K562 (cell line): Measurements from ENCODE around the gene EPHA4. TPM values are rescaled to one million over a fixed set of nuclear protein-coding genes. Genes with fewer than 3 reads are reported as not detected.

Experiments
- ATAC-seq: fragments of 200-7000 bp; cut with Tn5 transposase; 3 replicates; pipeline ENCODE4 v1.9.1; 2020; ENCODE audit warnings: moderate library complexity
- BruUV-seq: library from RNA; stranded (reverse); fragments of 400-500 nt; replicated peaks from 2 replicates; lab custom pipeline; 2021; lab: Mats Ljungman, UMichigan
- CTCF ChIA-PET: fragments of 300-600 bp; formaldehyde crosslinking; extraction: SDS; loops from one replicate; lab custom pipeline; 2021; ENCODE audit warnings: low intra/inter-chr PET ratio; lab: Yijun Ruan, JAX
- POLR2A ChIA-PET: fragments of 300-600, 350-650 bp; sonication (Branson Sonifier 250); formaldehyde crosslinking; extraction: SDS; loops from one replicate; lab custom pipeline; 2021; ENCODE audit warnings: antibody characterized with exemption, inconsistent platforms; lab: Yijun Ruan, JAX
- DNase-seq, 4 experiments: peaks; one replicate each; pipeline versions ENCODE4 v3.0.0 to v3.0.0-alpha.2; 2011 to 2018; ENCODE audit warnings: low spot score in 3 of 4, mixed read lengths in 3 of 4; ENCODE audit errors: extremely low read depth in 1 of 4
- FAIRE-seq: peaks from 2 replicates; lab custom pipeline; 2011; peaks lifted over from hg19 to GRCh38; lab: Jason Lieb, UNC
- H2AFZ ChIP-seq: 2 replicates; pipeline ENCODE4 v1.6.0; 2011; ENCODE audit warnings: low read depth, low read length, control low read depth, inconsistent platforms
- H3K27ac ChIP-seq: fragments of 200-600 bp; 3 replicates; pipeline ENCODE4 v1.8.0; 2011; ENCODE audit warnings: low read depth, mild to moderate bottlenecking, control low read depth, inconsistent platforms, low read length, moderate library complexity, mixed read lengths; ENCODE audit errors: extremely low read depth
- H3K27me3 ChIP-seq, 2 experiments: fragments of 300-600 bp in 1 of 2; 2 replicates in 1 of 2; 3 replicates in 1 of 2; pipeline versions ENCODE4 v1.6.0 to v1.8.0; 2011; ENCODE audit warnings: inconsistent platforms in 2 of 2, low read length in 2 of 2, mild to moderate bottlenecking in 1 of 2, mixed read lengths in 1 of 2, moderate library complexity in 1 of 2; ENCODE audit not compliant: control insufficient read depth in 2 of 2, insufficient read depth in 2 of 2
- H3K36me3 ChIP-seq: fragments of 300-600 bp; 3 replicates; pipeline ENCODE4 v1.8.0; 2011; ENCODE audit warnings: mild to moderate bottlenecking, low read length, inconsistent platforms; ENCODE audit not compliant: control insufficient read depth, insufficient read depth
- H3K4me1 ChIP-seq, 2 experiments: fragments of 200-600 bp in 1 of 2; replicated peaks in 1 of 2; 2 replicates in 1 of 2; 3 replicates in 1 of 2; pipeline versions ENCODE4 v1.5.1 to v1.8.0; 2011; ENCODE audit warnings: inconsistent platforms in 2 of 2, low read length in 2 of 2, mild to moderate bottlenecking in 1 of 2, mixed read lengths in 1 of 2, moderate library complexity in 1 of 2; ENCODE audit not compliant: control insufficient read depth in 2 of 2, insufficient read depth in 2 of 2
- H3K4me2 ChIP-seq: 2 replicates; pipeline ENCODE4 v1.6.1; 2011; ENCODE audit warnings: low read length, control low read depth, inconsistent platforms, mixed read lengths; ENCODE audit not compliant: insufficient read depth
- H3K4me3 ChIP-seq: fragments of 200-600 bp; sonication (generic), shearing (Covaris generic); 2 replicates; pipeline ENCODE4 v1.5.1; 2016; ENCODE audit warnings: control low read depth, inconsistent platforms
- H3K79me2 ChIP-seq: fragments of 200-600 bp; 3 replicates; pipeline ENCODE4 v1.8.0; 2011; ENCODE audit warnings: low read length, inconsistent platforms; ENCODE audit not compliant: control insufficient read depth, insufficient read depth
- H3K9ac ChIP-seq, 2 experiments: 2 replicates each; pipeline versions ENCODE4 v1.6.0 to v1.6.1; 2011; ENCODE audit warnings: low read depth in 2 of 2, low read length in 2 of 2, control low read depth in 1 of 2, inconsistent platforms in 1 of 2, mild to moderate bottlenecking in 1 of 2, mixed read lengths in 1 of 2; ENCODE audit not compliant: insufficient read depth in 1 of 2
- H3K9me1 ChIP-seq: one replicate; pipeline ENCODE4 v1.6.0; 2011; ENCODE audit warnings: inconsistent platforms, mild to moderate bottlenecking, low read length, moderate library complexity; ENCODE audit not compliant: control insufficient read depth, insufficient read depth
- H3K9me3 ChIP-seq: replicated peaks from 2 replicates; pipeline ENCODE4 v1.5.1; 2011; ENCODE audit warnings: low read depth, low read length, inconsistent platforms; ENCODE audit not compliant: control insufficient read depth, insufficient read depth
- H4K20me1 ChIP-seq: replicated peaks from 2 replicates; pipeline ENCODE4 v1.6.1; 2011; ENCODE audit warnings: low read length, inconsistent platforms, mixed read lengths; ENCODE audit not compliant: control insufficient read depth, insufficient read depth
- CEBPG ChIP-seq, 3 experiments: fragments of 200-800 bp in 1 of 3; sonication (Bioruptor generic) in 1 of 3; sonication (generic) in 1 of 3; formaldehyde crosslinking in 1 of 3; IDR thresholded peaks in 2 of 3; conservative IDR thresholded peaks in 1 of 3; 2 replicates each; pipeline versions ENCODE4 v1.6.1 to v1.8.0; 2016 to 2022; ENCODE audit warnings: missing compliant biosample characterization in 2 of 3, missing genetic modification characterization in 2 of 3, mild to moderate bottlenecking in 1 of 3, missing genetic modification reagents in 1 of 3
- CHD2 ChIP-seq: IDR thresholded peaks from 2 replicates; pipeline ENCODE4 v1.6.1; 2011; ENCODE audit warnings: low read depth, low read length
- MCM3 ChIP-seq: fragments of 450-650 bp; IDR thresholded peaks from 2 replicates; pipeline ENCODE4 v1.6.1; 2016
- NR2C2 ChIP-seq, 2 experiments: fragments of 200-800 bp in 1 of 2; sonication (Bioruptor generic) in 1 of 2; sonication (generic) in 1 of 2; formaldehyde crosslinking in 1 of 2; IDR thresholded peaks; 2 replicates each; pipeline versions ENCODE4 v1.6.1 to v1.8.0; 2016 to 2022; ENCODE audit warnings: mild to moderate bottlenecking in 1 of 2, missing compliant biosample characterization in 1 of 2, missing genetic modification characterization in 1 of 2, missing genetic modification reagents in 1 of 2
- PTTG1 ChIP-seq: fragments of 450-650 bp; IDR thresholded peaks from 2 replicates; pipeline ENCODE4 v1.6.1; 2016; ENCODE audit warnings: low read depth, mild to moderate bottlenecking, missing genetic modification characterization, missing compliant biosample characterization
- RFX5 ChIP-seq: IDR thresholded peaks from 2 replicates; pipeline ENCODE4 v1.6.1; 2011; ENCODE audit warnings: low read depth, mild to moderate bottlenecking, improper control_type of control experiment, low read length
- SNRNP70 ChIP-seq: fragments of 200-400 bp; formaldehyde crosslinking; optimal IDR thresholded peaks from 2 replicates; pipeline ENCODE3; 2017; ENCODE audit warnings: low read depth, low read length
- SPI1 ChIP-seq: IDR thresholded peaks from 2 replicates; pipeline ENCODE4 v1.6.1; 2011; ENCODE audit warnings: low read depth, low read length, control low read depth, borderline replicate concordance
- TAF7 ChIP-seq: fragments of 450-650 bp; IDR thresholded peaks from 2 replicates; pipeline ENCODE4 v1.6.1; 2016; ENCODE audit warnings: missing genetic modification characterization, missing compliant biosample characterization
- whole genome bisulfite sequencing: fragments of 100-300 bp; shearing (Covaris generic); methylation state at CpG from one replicate; pipeline ENCODE4 v1.1.6; 2016; ENCODE audit warnings: low coverage, mixed read lengths; ENCODE audit not compliant: insufficient coverage; ENCODE audit errors: missing lambda C conversion rate; 5-methylcytosine and 5-hydroxymethylcytosine counted together
- in situ Hi-C: fragments of 300-500 bp; cut with MboI; formaldehyde crosslinking; loops from 4 replicates; pipeline ENCODE4 v1.15.0; 2018; ENCODE audit warnings: inconsistent platforms, mixed read lengths
- intact Hi-C: fragments of 100-400 bp; cut with micrococcal nuclease; formaldehyde crosslinking; loops from 2 replicates; pipeline ENCODE4 v1.14.2; 2022
- polyA plus RNA-seq, 8 experiments: library from polyadenylated mRNA; depleted of rRNA in 4 of 8; stranded (reverse) in 5 of 8; unstranded in 3 of 8; fragments of >200 nt; fragmentation: Nextera tagmentation in 2 of 8; fragmentation: Illumina TruSeq in 1 of 8; extraction: Ambion mirVana in 2 of 8; extraction: Trizol in 1 of 8; gene quantifications; 2 replicates each; pipeline versions ENCODE4 v1.2.1 to v1.2.3, GENCODE V29; 2011 to 2014; ENCODE audit warnings: inconsistent platforms in 1 of 8, missing spikeins in 1 of 8
- total RNA-seq, 7 experiments: library from RNA; depleted of rRNA in 6 of 7; stranded (reverse); fragments of >200 nt in 6 of 7; fragmentation: Illumina TruSeq in 2 of 7; extraction: Trizol in 2 of 7; gene quantifications; 2 replicates each; pipeline versions ENCODE4 v1.2.1 to v1.2.3, GENCODE V29; 2011 to 2021; ENCODE audit warnings: low replicate concordance in 1 of 7
- TF ChIP-seq, protein P1 (sequence below): sonication (generic); IDR thresholded peaks from 2 replicates; pipeline ENCODE4 v1.6.1; 2016
- TF ChIP-seq, protein P2 (sequence below): sonication (generic); formaldehyde crosslinking; IDR thresholded peaks from 2 replicates; pipeline ENCODE4 v1.4.0; 2020; ENCODE audit warnings: mild to moderate bottlenecking, missing genetic modification reagents
- TF ChIP-seq, protein P3 (sequence below): fragments of 450-650 bp; IDR thresholded peaks from 2 replicates; pipeline ENCODE4 v1.6.1; 2016; ENCODE audit warnings: mild to moderate bottlenecking

The EPHA4 gene
- total and polyA plus RNA-seq, 9 of the 15 experiments (the other 6 are each of a cell fraction or from before 2014, with no cell fraction given): 0.07 to 0.09 (median 0.07) TPM; not detected in 6

DNA sequence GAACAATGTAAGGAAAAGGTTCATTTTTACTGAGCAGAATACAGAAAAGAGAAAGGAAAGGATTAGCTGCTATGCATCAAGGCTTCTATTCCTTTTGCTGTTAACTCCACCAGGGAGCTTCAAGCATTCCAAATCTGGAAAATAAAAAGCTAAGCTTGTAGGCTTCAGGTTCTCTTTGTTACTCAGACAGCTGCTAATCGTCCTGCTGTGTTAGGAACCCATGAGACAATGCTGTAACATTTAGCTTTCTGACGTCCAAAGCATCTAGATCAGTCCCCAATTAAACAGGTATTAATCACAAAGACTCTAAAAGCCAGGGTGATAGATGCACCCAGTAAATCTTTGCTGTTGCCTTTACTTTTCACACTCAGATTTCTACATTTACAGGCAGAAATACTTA lies 103.8 kb downstream of the EPHA4 start:
- Histone ChIP-seq H2AFZ (no peak overlapping the region), H3K4me2 (no peak overlapping the region), H3K9me1 (no peaks in the 10 kb centered on the region), H3K27ac (no peak overlapping the region), H4K20me1 (no peaks in the 10 kb centered on the region), H3K4me1 (no peaks in the 10 kb centered on the region), H3K4me3 (no peak overlapping the region), H3K9ac (no peak overlapping the region), H3K36me3 (no peaks in the 10 kb centered on the region), H3K27me3 (no peaks in the 10 kb centered on the region), H3K9me3 (no peaks in the 10 kb centered on the region), H3K79me2 (no peaks in the 10 kb centered on the region)
- CTCF ChIA-PET: no interaction called here
- DNase-seq (no peak), ATAC-seq (no peak), FAIRE-seq (no peak)
- in situ Hi-C loops: no loop called here
- intact Hi-C loops: no loop called here
- WGBS: 0% methylated on average over 2 of the region's 2 CpGs
- POLR2A ChIA-PET: no interaction called here
- TF ChIP-seq TAF7 (tag) (no peak), NR2C2 (CRISPR knock-in tag; IDR thresholded peaks at IDR 0.05) (no peak), NR2C2 (tag; IDR thresholded peaks at IDR 0.05) (no peak), CHD2 (no peak), CEBPG (CRISPR knock-in tag; IDR thresholded peaks at IDR 0.05) (no peak), CEBPG (tag; conservative IDR thresholded peaks at IDR 0.05 in 1 of 2, IDR thresholded peaks at IDR 0.05 in 1 of 2) (no peak), SNRNP70 (no peak), MCM3 (no peak), RFX5 (no peak), SPI1 (no peak), PTTG1 (tag) (no peak)
- TF ChIP-seq, protein P1, sequence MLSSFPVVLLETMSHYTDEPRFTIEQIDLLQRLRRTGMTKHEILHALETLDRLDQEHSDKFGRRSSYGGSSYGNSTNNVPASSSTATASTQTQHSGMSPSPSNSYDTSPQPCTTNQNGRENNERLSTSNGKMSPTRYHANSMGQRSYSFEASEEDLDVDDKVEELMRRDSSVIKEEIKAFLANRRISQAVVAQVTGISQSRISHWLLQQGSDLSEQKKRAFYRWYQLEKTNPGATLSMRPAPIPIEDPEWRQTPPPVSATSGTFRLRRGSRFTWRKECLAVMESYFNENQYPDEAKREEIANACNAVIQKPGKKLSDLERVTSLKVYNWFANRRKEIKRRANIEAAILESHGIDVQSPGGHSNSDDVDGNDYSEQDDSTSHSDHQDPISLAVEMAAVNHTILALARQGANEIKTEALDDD: no peak
- TF ChIP-seq, protein P2, sequence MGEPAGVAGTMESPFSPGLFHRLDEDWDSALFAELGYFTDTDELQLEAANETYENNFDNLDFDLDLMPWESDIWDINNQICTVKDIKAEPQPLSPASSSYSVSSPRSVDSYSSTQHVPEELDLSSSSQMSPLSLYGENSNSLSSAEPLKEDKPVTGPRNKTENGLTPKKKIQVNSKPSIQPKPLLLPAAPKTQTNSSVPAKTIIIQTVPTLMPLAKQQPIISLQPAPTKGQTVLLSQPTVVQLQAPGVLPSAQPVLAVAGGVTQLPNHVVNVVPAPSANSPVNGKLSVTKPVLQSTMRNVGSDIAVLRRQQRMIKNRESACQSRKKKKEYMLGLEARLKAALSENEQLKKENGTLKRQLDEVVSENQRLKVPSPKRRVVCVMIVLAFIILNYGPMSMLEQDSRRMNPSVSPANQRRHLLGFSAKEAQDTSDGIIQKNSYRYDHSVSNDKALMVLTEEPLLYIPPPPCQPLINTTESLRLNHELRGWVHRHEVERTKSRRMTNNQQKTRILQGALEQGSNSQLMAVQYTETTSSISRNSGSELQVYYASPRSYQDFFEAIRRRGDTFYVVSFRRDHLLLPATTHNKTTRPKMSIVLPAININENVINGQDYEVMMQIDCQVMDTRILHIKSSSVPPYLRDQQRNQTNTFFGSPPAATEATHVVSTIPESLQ: no peak
- TF ChIP-seq, protein P3, sequence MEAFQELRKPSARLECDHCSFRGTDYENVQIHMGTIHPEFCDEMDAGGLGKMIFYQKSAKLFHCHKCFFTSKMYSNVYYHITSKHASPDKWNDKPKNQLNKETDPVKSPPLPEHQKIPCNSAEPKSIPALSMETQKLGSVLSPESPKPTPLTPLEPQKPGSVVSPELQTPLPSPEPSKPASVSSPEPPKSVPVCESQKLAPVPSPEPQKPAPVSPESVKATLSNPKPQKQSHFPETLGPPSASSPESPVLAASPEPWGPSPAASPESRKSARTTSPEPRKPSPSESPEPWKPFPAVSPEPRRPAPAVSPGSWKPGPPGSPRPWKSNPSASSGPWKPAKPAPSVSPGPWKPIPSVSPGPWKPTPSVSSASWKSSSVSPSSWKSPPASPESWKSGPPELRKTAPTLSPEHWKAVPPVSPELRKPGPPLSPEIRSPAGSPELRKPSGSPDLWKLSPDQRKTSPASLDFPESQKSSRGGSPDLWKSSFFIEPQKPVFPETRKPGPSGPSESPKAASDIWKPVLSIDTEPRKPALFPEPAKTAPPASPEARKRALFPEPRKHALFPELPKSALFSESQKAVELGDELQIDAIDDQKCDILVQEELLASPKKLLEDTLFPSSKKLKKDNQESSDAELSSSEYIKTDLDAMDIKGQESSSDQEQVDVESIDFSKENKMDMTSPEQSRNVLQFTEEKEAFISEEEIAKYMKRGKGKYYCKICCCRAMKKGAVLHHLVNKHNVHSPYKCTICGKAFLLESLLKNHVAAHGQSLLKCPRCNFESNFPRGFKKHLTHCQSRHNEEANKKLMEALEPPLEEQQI: no peak
- BruUV-seq: no TSS peak
